Endothelial cell of umbilical vein (primary cell): ENCODE measurements around the gene AOX1. TPM values are rescaled to one million over a fixed set of nuclear protein-coding genes. Genes with fewer than 3 reads are reported as not detected.

ENCODE experiments used
- BruUV-seq: library from RNA; stranded (reverse); fragments of 400-500 nt; replicated peaks from 2 replicates; lab custom pipeline; 2021; lab: Mats Ljungman, UMichigan
- CTCF ChIA-PET: fragments of 300-600, 350-600 bp; sonication (Branson Sonifier 250); formaldehyde crosslinking; loops from one replicate; lab custom pipeline; 2021; ENCODE audit warnings: antibody characterized with exemption, inconsistent platforms; lab: Charles Lee
- POLR2A ChIA-PET: fragments of 300-600, 350-600 bp; sonication (Branson Sonifier 250); formaldehyde crosslinking; loops from one replicate; lab custom pipeline; 2021; ENCODE audit warnings: antibody characterized with exemption, inconsistent platforms; lab: Charles Lee
- DNase-seq: peaks from one replicate; pipeline ENCODE4 v3.0.0-alpha.2; 2011; ENCODE audit warnings: low read depth, low spot score
- FAIRE-seq: peaks from 2 replicates; lab custom pipeline; 2011; peaks lifted over from hg19 to GRCh38; lab: Jason Lieb, UNC
- H2AFZ ChIP-seq: 2 replicates; pipeline ENCODE4 v1.6.0; 2012; ENCODE audit warnings: low read depth, low read length, control low read depth, inconsistent platforms
- H3K27ac ChIP-seq: 2 replicates; pipeline ENCODE4 v1.5.1; 2011; ENCODE audit warnings: low read depth, mild to moderate bottlenecking, control low read depth, low read length, moderate library complexity; ENCODE audit not compliant: insufficient read depth
- H3K27me3 ChIP-seq, 2 experiments: 2 replicates each; pipeline versions ENCODE4 v1.6.0 to v1.6.1; 2011; ENCODE audit warnings: low read length in 2 of 2, mixed read lengths in 1 of 2; ENCODE audit not compliant: control insufficient read depth in 2 of 2, insufficient read depth in 2 of 2
- H3K36me3 ChIP-seq, 2 experiments: 2 replicates in 1 of 2; 3 replicates in 1 of 2; pipeline ENCODE4 v1.5.1; 2011; ENCODE audit warnings: low read length in 2 of 2, mild to moderate bottlenecking in 1 of 2, moderate library complexity in 1 of 2; ENCODE audit not compliant: control insufficient read depth in 2 of 2, insufficient read depth in 2 of 2; ENCODE audit errors: extremely low read depth in 1 of 2
- H3K4me1 ChIP-seq: 3 replicates; pipeline ENCODE4 v1.5.1; 2011; ENCODE audit warnings: mild to moderate bottlenecking, low read length; ENCODE audit not compliant: control insufficient read depth, insufficient read depth; ENCODE audit errors: extremely low read depth
- H3K4me2 ChIP-seq: 2 replicates; pipeline ENCODE4 v1.6.1; 2011; ENCODE audit warnings: low read length, control low read depth, mixed read lengths; ENCODE audit not compliant: insufficient read depth
- H3K4me3 ChIP-seq, 3 experiments: fragments of 200-600 bp in 1 of 3; sonication (generic), shearing (Covaris generic) in 1 of 3; replicated peaks in 1 of 3; 2 replicates each; pipeline ENCODE4 v1.5.1; 2011 to 2016; ENCODE audit warnings: control low read depth in 3 of 3, low read length in 3 of 3, mild to moderate bottlenecking in 2 of 3, inconsistent platforms in 1 of 3, low read depth in 1 of 3, moderate library complexity in 1 of 3; ENCODE audit not compliant: insufficient read depth in 1 of 3
- H3K79me2 ChIP-seq: 2 replicates; pipeline ENCODE4 v1.6.0; 2012; ENCODE audit warnings: low read length, inconsistent platforms; ENCODE audit not compliant: control insufficient read depth, insufficient read depth
- H3K9ac ChIP-seq: replicated peaks from 2 replicates; pipeline ENCODE3; 2011; ENCODE audit warnings: low read length, control low read depth; ENCODE audit not compliant: insufficient read depth; ENCODE audit errors: extremely low read depth
- H3K9me1 ChIP-seq: replicated peaks from 3 replicates; pipeline ENCODE4 v1.6.0; 2011; ENCODE audit warnings: mild to moderate bottlenecking, low read length; ENCODE audit not compliant: control insufficient read depth, insufficient read depth; ENCODE audit errors: extremely low read depth
- H3K9me3 ChIP-seq: replicated peaks from 2 replicates; pipeline ENCODE4 v1.5.1; 2012; ENCODE audit warnings: low read length, inconsistent platforms; ENCODE audit not compliant: control insufficient read depth, insufficient read depth
- H4K20me1 ChIP-seq: replicated peaks from 2 replicates; pipeline ENCODE3; 2011; ENCODE audit warnings: mild to moderate bottlenecking, low read length; ENCODE audit not compliant: control insufficient read depth, insufficient read depth; ENCODE audit errors: extremely low read depth
- EZH2 ChIP-seq: IDR thresholded peaks from 2 replicates; pipeline ENCODE4 v1.6.1; 2012; ENCODE audit warnings: borderline replicate concordance, low read depth, mild to moderate bottlenecking, moderate library complexity, low read length, inconsistent platforms; ENCODE audit not compliant: severe bottlenecking
- FOS ChIP-seq: IDR thresholded peaks from 2 replicates; pipeline ENCODE4 v1.6.1; 2011; ENCODE audit warnings: mild to moderate bottlenecking, low read length, moderate library complexity, borderline replicate concordance; ENCODE audit not compliant: insufficient read depth
- GATA2 ChIP-seq: IDR thresholded peaks from 2 replicates; pipeline ENCODE4 v1.7.0; 2011; ENCODE audit warnings: low read depth, mild to moderate bottlenecking, moderate library complexity, mixed read lengths, low read length; ENCODE audit not compliant: insufficient read length, insufficient read depth
- JUN ChIP-seq: IDR thresholded peaks from 2 replicates; pipeline ENCODE4 v1.6.1; 2011; ENCODE audit warnings: borderline replicate concordance, low read depth; ENCODE audit not compliant: insufficient read length, insufficient read depth
- MAX ChIP-seq: IDR thresholded peaks from 2 replicates; pipeline ENCODE4 v1.6.1; 2011; ENCODE audit not compliant: insufficient read depth, insufficient read length
- MYC ChIP-seq: IDR thresholded peaks from one replicate; pipeline ENCODE4 v1.6.1; 2011; ENCODE audit warnings: mild to moderate bottlenecking, low read depth, low read length
- POLR2A ChIP-seq: IDR thresholded peaks from 2 replicates; pipeline ENCODE4 v1.6.1; 2012; ENCODE audit warnings: low read depth, mild to moderate bottlenecking, control low read depth, low read length
- POLR2AphosphoS5 ChIP-seq: IDR thresholded peaks from 2 replicates; pipeline ENCODE4 v1.6.1; 2012; ENCODE audit warnings: low read depth, mild to moderate bottlenecking, control low read depth, low read length, moderate library complexity; ENCODE audit not compliant: insufficient read depth
- dilution Hi-C: fragments of 300-500 bp; cut with MboI; formaldehyde crosslinking; loops from one replicate; pipeline ENCODE4 v1.15.0; 2019; ENCODE audit warnings: low sequenced_read_pairs; ENCODE audit not compliant: extremely low pct_ligation_motif_present
- intact Hi-C: fragments of 100-400 bp; cut with micrococcal nuclease; formaldehyde crosslinking; loops from one replicate; pipeline ENCODE4 v1.10.0; 2022
- polyA plus RNA-seq, 4 experiments: library from polyadenylated mRNA; depleted of rRNA in 3 of 4; stranded (reverse) in 3 of 4; unstranded in 1 of 4; fragments of >200 nt; gene quantifications; 2 replicates each; pipeline versions ENCODE4 v1.2.1 to v1.2.3, GENCODE V29; 2011 to 2012; ENCODE audit warnings: missing spikeins in 1 of 4
- total RNA-seq: library from RNA; stranded (reverse); gene quantifications from 2 replicates; pipeline ENCODE4 v1.2.3, GENCODE V29; 2021
- TF ChIP-seq, protein P1 (sequence below), 2 donors: IDR thresholded peaks; 1 replicate in 1 of 2; 2 replicates in 1 of 2; pipeline ENCODE4 v1.5.1; 2011; ENCODE audit warnings: low read length in 2 of 2, mild to moderate bottlenecking in 2 of 2, moderate library complexity in 2 of 2, control low read depth in 1 of 2, inconsistent platforms in 1 of 2, low read depth in 1 of 2; ENCODE audit not compliant: insufficient read depth in 1 of 2; ENCODE audit errors: extremely low read depth in 1 of 2

Gene AOX1
- total and polyA plus RNA-seq, 2 donors (not counting 3 experiments of a cell fraction or from before 2014, with no cell fraction given), result 0.03 to 0.46 TPM

- H3K9ac ChIP-seq, result no peak overlapping the region
- DNase-seq, result no peak
- CTCF ChIA-PET, result no interaction called here
- H3K4me3 ChIP-seq, result no peak overlapping the region
- TF ChIP-seq GATA2 (no peak), POLR2AphosphoS5 (no peak), MYC (no peak), MAX (no peak), EZH2 (no peak), FOS (no peak), JUN (no peak), POLR2A (no peak)
- TF ChIP-seq, protein P1, sequence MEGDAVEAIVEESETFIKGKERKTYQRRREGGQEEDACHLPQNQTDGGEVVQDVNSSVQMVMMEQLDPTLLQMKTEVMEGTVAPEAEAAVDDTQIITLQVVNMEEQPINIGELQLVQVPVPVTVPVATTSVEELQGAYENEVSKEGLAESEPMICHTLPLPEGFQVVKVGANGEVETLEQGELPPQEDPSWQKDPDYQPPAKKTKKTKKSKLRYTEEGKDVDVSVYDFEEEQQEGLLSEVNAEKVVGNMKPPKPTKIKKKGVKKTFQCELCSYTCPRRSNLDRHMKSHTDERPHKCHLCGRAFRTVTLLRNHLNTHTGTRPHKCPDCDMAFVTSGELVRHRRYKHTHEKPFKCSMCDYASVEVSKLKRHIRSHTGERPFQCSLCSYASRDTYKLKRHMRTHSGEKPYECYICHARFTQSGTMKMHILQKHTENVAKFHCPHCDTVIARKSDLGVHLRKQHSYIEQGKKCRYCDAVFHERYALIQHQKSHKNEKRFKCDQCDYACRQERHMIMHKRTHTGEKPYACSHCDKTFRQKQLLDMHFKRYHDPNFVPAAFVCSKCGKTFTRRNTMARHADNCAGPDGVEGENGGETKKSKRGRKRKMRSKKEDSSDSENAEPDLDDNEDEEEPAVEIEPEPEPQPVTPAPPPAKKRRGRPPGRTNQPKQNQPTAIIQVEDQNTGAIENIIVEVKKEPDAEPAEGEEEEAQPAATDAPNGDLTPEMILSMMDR (IDR thresholded peaks at IDR 0.05; ENCODE audit: extremely low read depth in 1 of 2, insufficient read depth in 1 of 2, low read depth in 1 of 2, low read length in 2 of 2), result no peak
- H3K9me1 ChIP-seq, result no peaks in the 10 kb centered on the region
- FAIRE-seq, result no peak
- dilution Hi-C loops, result no loop called here
- H4K20me1 ChIP-seq, result no peaks in the 10 kb centered on the region
- POLR2A ChIA-PET, result no interaction called here
- no peak overlapping the region for H3K4me2 ChIP-seq
- H2AFZ ChIP-seq, result no peak overlapping the region
- intact Hi-C loops, result no loop called here
- no peaks in the 10 kb centered on the region for H3K9me3 ChIP-seq
- no peaks in the 10 kb centered on the region for H3K79me2 ChIP-seq
- no TSS peak for BruUV-seq
- no peak overlapping the region for H3K27ac ChIP-seq
- peaks cover 4 to 11% of the 10 kb centered on the region in 2 experiments for H3K27me3 ChIP-seq
- H3K36me3 ChIP-seq, result no peaks in the 10 kb centered on the region
- H3K4me1 ChIP-seq, result no peaks in the 10 kb centered on the region
These were observed 67.2 kb downstream of the AOX1 start for GRCh38 chr2:200653021-200653420.
